Stimulated activated CD4-positive, alpha-beta T cell treated with anti-CD3 and anti-CD28 coated beads, Interleukin-1b, Interleukin-23, amount 100 ng/mL, for 24 hours (primary cell): ENCODE data around the gene WDR54.
A peak's percentile ranks its signal among the peaks of the same experiment; 100 is the strongest.
"Not testable (repeated sequence)": the region's sequence is repeated elsewhere in the genome, so short reads cannot be mapped to it uniquely, and the experiment has no call there.

Source experiments
- DNase-seq, 4 experiments: peaks; one replicate each; pipeline ENCODE4 v3.0.0-alpha.2; 2020; ENCODE audit warnings: low read depth in 4 of 4, low spot score in 1 of 4

Gene WDR54

GRCh38 chr2:74428675-74429074 lies 7.1 kb downstream of the WDR54 start:
- DNase-seq, result no peak

- DNase-seq, result no peak
Measured at GRCh38 chr2:74429487-74430451, 8.2 kb downstream of the WDR54 start.

- DNase-seq, result no peak
Measured at GRCh38 chr2:74430502-74430901, 9.0 kb downstream of the WDR54 start.

GRCh38 chr2:74436111-74436805 lies 14.7 kb downstream of the WDR54 start:
- no peak for DNase-seq

GRCh38 chr2:74436848-74437695 lies 15.5 kb downstream of the WDR54 start:
- no peak for DNase-seq

GRCh38 chr2:74438248-74438647 lies 16.7 kb downstream of the WDR54 start:
- DNase-seq, result no peak

- no peak for DNase-seq
Measured at GRCh38 chr2:74439373-74439772, 17.8 kb downstream of the WDR54 start.

GRCh38 chr2:74439803-74440377 lies 18.4 kb downstream of the WDR54 start:
- no peak for DNase-seq

GRCh38 chr2:74440378-74441169 lies 19.0 kb downstream of the WDR54 start:
- peak in 2 of 4 experiments; percentile 27 to 59 for DNase-seq

GRCh38 chr2:74441170-74441689 lies 19.7 kb downstream of the WDR54 start:
- DNase-seq, result no peak

- DNase-seq, result no peak
Measured at GRCh38 chr2:74441690-74442482, 20.4 kb downstream of the WDR54 start, which contains the start of gene RTKN. Gene RTKN (minus strand): TSS chr2:74441937. CDS start chr2:74441816, 121 bp downstream.

GRCh38 chr2:74442483-74443297 lies 21.2 kb downstream of the WDR54 start:
- DNase-seq, result not testable (repeated sequence)

- DNase-seq, result no peak
Measured at GRCh38 chr2:74444498-74445318, 23.2 kb downstream of the WDR54 start.

GRCh38 chr2:74447230-74447999 lies 25.9 kb downstream of the WDR54 start:
- no peak for DNase-seq

GRCh38 chr2:74448771-74449170 lies 27.2 kb downstream of the WDR54 start:
- DNase-seq, result no peak

- no peak for DNase-seq
Measured at GRCh38 chr2:74450570-74451190, 29.1 kb downstream of the WDR54 start.
